Kidney (tissue), 14 donors: Measurements from ENCODE around the gene CFAP70. TPM values are rescaled to one million over a fixed set of nuclear protein-coding genes. Genes with fewer than 3 reads are reported as not detected.

ENCODE experiments used
- DNase-seq, 5 donors: peaks; one replicate each; pipeline ENCODE4 v3.0.0-alpha.2; 2013 to 2020
- FAIRE-seq: peaks from 2 replicates; lab custom pipeline; 2012; peaks lifted over from hg19 to GRCh38; lab: Jason Lieb, UNC
- H3K27ac ChIP-seq, 2 donors: one replicate each; pipeline ENCODE4 v1.7.0; 2013; ENCODE audit warnings: low read depth in 2 of 2, low read length in 2 of 2, inconsistent platforms in 1 of 2
- H3K27me3 ChIP-seq: one replicate; pipeline ENCODE4 v1.7.1; 2013; ENCODE audit warnings: low read length, inconsistent platforms; ENCODE audit not compliant: control insufficient read depth, insufficient read depth
- H3K36me3 ChIP-seq, 3 donors: one replicate each; pipeline versions ENCODE4 v1.7.0 to v1.7.1; 2013; ENCODE audit warnings: low read length in 3 of 3, control low read depth in 1 of 3, inconsistent platforms in 1 of 3; ENCODE audit not compliant: insufficient read depth in 3 of 3, control insufficient read depth in 2 of 3
- H3K4me1 ChIP-seq, 3 donors: one replicate each; pipeline versions ENCODE4 v1.7.0 to v1.7.1; 2013; ENCODE audit warnings: low read length in 3 of 3, inconsistent platforms in 1 of 3, low read depth in 1 of 3; ENCODE audit not compliant: control insufficient read depth in 2 of 3, insufficient read depth in 2 of 3
- H3K4me3 ChIP-seq, 3 donors: one replicate each; pipeline versions ENCODE4 v1.7.0 to v1.8.1; 2013; ENCODE audit warnings: low read length in 3 of 3, control low read depth in 1 of 3, inconsistent platforms in 1 of 3
- H3K9ac ChIP-seq, 3 donors: one replicate each; pipeline versions ENCODE4 v1.7.0 to v1.7.1; 2013; ENCODE audit warnings: low read length in 3 of 3, control low read depth in 1 of 3, inconsistent platforms in 1 of 3
- H3K9me3 ChIP-seq, 3 donors: one replicate each; pipeline versions ENCODE4 v1.7.0 to v1.7.1; 2013; ENCODE audit warnings: low read length in 3 of 3, control low read depth in 1 of 3, inconsistent platforms in 1 of 3; ENCODE audit not compliant: control insufficient read depth in 2 of 3, insufficient read depth in 1 of 3
- CTCF ChIP-seq: IDR thresholded peaks from 3 replicates; pipeline ENCODE4 v1.5.1; 2012; ENCODE audit warnings: mild to moderate bottlenecking, moderate library complexity, borderline replicate concordance; ENCODE audit not compliant: insufficient read depth; ENCODE audit errors: extremely low read depth
- intact Hi-C: fragments of 100-400 bp; cut with DNase I; formaldehyde crosslinking; loops from one replicate; pipeline ENCODE4 v1.11.1; 2022
- polyA plus RNA-seq: library from polyadenylated mRNA; stranded (reverse); fragments of 350-450 nt; fragmentation: Illumina TruSeq; extraction: RNeasy Lipid Tissue Mini Kit (QIAGEN cat#74804); gene quantifications from one replicate; pipeline ENCODE4 v1.2.3, GENCODE V29; 2014; ENCODE audit warnings: low read depth, low replicate concordance; ENCODE audit not compliant: insufficient read depth
- total RNA-seq: library from RNA; stranded (reverse); fragmentation: NEBNext Ultra II Directional; extraction: Animal tissue kit (Norgen Biotek cat#: 25700); gene quantifications from one replicate; pipeline ENCODE4 v1.2.1, GENCODE V29; 2021
- donor health status: control.
- donor health status: control.
- donor health status: control.
- donor health status: control.
- donor health status: control.
- donor health status: DM: yes; HTN: yes; CAD: no.
- donor health status: Normal renal cell carcinoma (clear cell type).

Gene CFAP70
- total and polyA plus RNA-seq, 2 donors from 2014 or later, result 6.0 to 8.7 TPM

GRCh38 chr10:73205081-73205480 lies 153.6 kb downstream of the CFAP70 start:
- TF ChIP-seq CTCF, result no peak

More at GRCh38 chr10:73205081-73205480, 153.6 kb downstream of the CFAP70 start:
- Histone ChIP-seq H3K9ac (no peak overlapping the region), H3K27ac (no peak overlapping the region), H3K27me3 (no peaks in the 10 kb centered on the region), H3K36me3 (peaks cover 0 to 9% (median 2%) of the 10 kb centered on the region in 3 donors), H3K4me1 (peaks cover 0 to 6% (median 0%) of the 10 kb centered on the region in 3 donors), H3K4me3 (no peak overlapping the region), H3K9me3 (no peaks in the 10 kb centered on the region)
- intact Hi-C loops, result no loop called here
- FAIRE-seq (no peak), DNase-seq (no peak)

Other genes starting within 250 kb of the CFAP70 start
- gene NUDT13, start 248.4 kb downstream of the CFAP70 start, total RNA-seq, result 3.3 TPM
- gene NUDT13, start 248.4 kb downstream of the CFAP70 start, polyA plus RNA-seq, result 3.7 TPM
- 27.5 TPM for gene ECD, start 190.9 kb downstream of the CFAP70 start, total RNA-seq
- 15.2 TPM for gene ECD, start 190.9 kb downstream of the CFAP70 start, polyA plus RNA-seq
- 24.9 TPM for gene FAM149B1, start 190.7 kb downstream of the CFAP70 start, total RNA-seq
- 21.7 TPM for gene FAM149B1, start 190.7 kb downstream of the CFAP70 start, polyA plus RNA-seq
- gene DNAJC9, start 111.6 kb downstream of the CFAP70 start, total RNA-seq, result 13.9 TPM
- 9.2 TPM for gene DNAJC9, start 111.6 kb downstream of the CFAP70 start, polyA plus RNA-seq
- 82.9 TPM for gene MRPS16, start 106.2 kb downstream of the CFAP70 start, total RNA-seq
- 160 TPM for gene MRPS16, start 106.2 kb downstream of the CFAP70 start, polyA plus RNA-seq
- gene ANXA7, start 55.2 kb upstream of the CFAP70 start, total RNA-seq, result 200 TPM
- 129 TPM for gene ANXA7, start 55.2 kb upstream of the CFAP70 start, polyA plus RNA-seq
- 2.4 TPM for gene MSS51, start 74.7 kb upstream of the CFAP70 start, total RNA-seq
- gene MSS51, start 74.7 kb upstream of the CFAP70 start, polyA plus RNA-seq, result 0.95 TPM
- 36.1 TPM for gene PPP3CB, start 137.2 kb upstream of the CFAP70 start, total RNA-seq
- 26.8 TPM for gene PPP3CB, start 137.2 kb upstream of the CFAP70 start, polyA plus RNA-seq
- gene USP54, start 232.5 kb upstream of the CFAP70 start, total RNA-seq, result 46.9 TPM
- 5.8 TPM for gene USP54, start 232.5 kb upstream of the CFAP70 start, polyA plus RNA-seq